HepG2 (cell line): ENCODE data around the gene AMIGO2. TPM values are rescaled to one million over a fixed set of nuclear protein-coding genes. Genes with fewer than 3 reads are reported as not detected.

Experiments
- ATAC-seq: fragments of 200-7000 bp; cut with Tn5 transposase; 3 replicates; pipeline ENCODE4 v1.9.1; 2020; ENCODE audit warnings: mild to moderate bottlenecking, moderate library complexity
- BruUV-seq: library from RNA; stranded (reverse); fragments of 400-500 nt; replicated peaks from 2 replicates; lab custom pipeline; 2021; lab: Mats Ljungman, UMichigan
- CTCF ChIA-PET: fragments of 300-600 bp; formaldehyde crosslinking; extraction: SDS; loops from one replicate; lab custom pipeline; 2021; ENCODE audit warnings: low total read pairs, inconsistent platforms, low intra/inter-chr PET ratio; lab: Yijun Ruan, JAX
- POLR2A ChIA-PET: fragments of 350-600 bp; sonication (Branson Sonifier 250); formaldehyde crosslinking; loops from one replicate; lab custom pipeline; 2020; ENCODE audit warnings: antibody characterized with exemption, inconsistent platforms; lab: Yijun Ruan, JAX
- DNase-seq: peaks from one replicate; pipeline ENCODE4 v3.0.0-alpha.2; 2015; ENCODE audit warnings: low spot score
- FAIRE-seq: peaks from 3 replicates; lab custom pipeline; 2011; peaks lifted over from hg19 to GRCh38; lab: Jason Lieb, UNC
- H2AFZ ChIP-seq: one replicate; pipeline ENCODE4 v1.6.1; 2011; ENCODE audit warnings: low read length, inconsistent platforms
- H3K27ac ChIP-seq: fragments of 300-600 bp; 3 replicates; pipeline ENCODE4 v1.8.0; 2011; ENCODE audit warnings: mixed run types, mild to moderate bottlenecking, mixed read lengths, low read length, inconsistent platforms; ENCODE audit not compliant: insufficient read depth; ENCODE audit errors: extremely low read length
- H3K27me3 ChIP-seq, 2 experiments: fragments of 200-600 bp in 1 of 2; 2 replicates in 1 of 2; 3 replicates in 1 of 2; pipeline versions ENCODE4 v1.6.0 to v1.8.0; 2011; ENCODE audit warnings: low read length in 2 of 2, mild to moderate bottlenecking in 2 of 2, moderate library complexity in 2 of 2, inconsistent platforms in 1 of 2; ENCODE audit not compliant: insufficient read depth in 2 of 2, control insufficient read depth in 1 of 2
- H3K36me3 ChIP-seq, 2 experiments: fragments of 200-600 bp in 1 of 2; replicated peaks in 1 of 2; 2 replicates in 1 of 2; 3 replicates in 1 of 2; pipeline versions ENCODE4 v1.5.1 to v1.8.0; 2011; ENCODE audit warnings: low read length in 2 of 2, inconsistent platforms in 1 of 2; ENCODE audit not compliant: insufficient read depth in 2 of 2, control insufficient read depth in 1 of 2
- H3K4me1 ChIP-seq: 2 replicates; pipeline ENCODE4 v1.5.1; 2012; ENCODE audit warnings: low read length, inconsistent platforms; ENCODE audit not compliant: insufficient read depth
- H3K4me2 ChIP-seq: 2 replicates; pipeline ENCODE4 v1.6.0; 2011; ENCODE audit warnings: low read depth, low read length, inconsistent platforms
- H3K4me3 ChIP-seq, 3 experiments: fragments of 200-600 bp in 1 of 3; sonication (generic), shearing (Covaris generic) in 1 of 3; replicated peaks in 1 of 3; 2 replicates each; pipeline ENCODE4 v1.5.1; 2011 to 2016; ENCODE audit warnings: low read length in 3 of 3, inconsistent platforms in 2 of 3, low read depth in 2 of 3, mild to moderate bottlenecking in 2 of 3, control low read depth in 1 of 3, mixed read lengths in 1 of 3; ENCODE audit not compliant: insufficient read depth in 1 of 3
- H3K79me2 ChIP-seq: one replicate; pipeline ENCODE4 v1.6.1; 2011; ENCODE audit warnings: low read length, inconsistent platforms; ENCODE audit not compliant: insufficient read depth
- H3K9ac ChIP-seq: 2 replicates; pipeline ENCODE4 v1.6.0; 2011; ENCODE audit warnings: mild to moderate bottlenecking, low read depth, low read length, inconsistent platforms; ENCODE audit not compliant: insufficient read depth
- H3K9me3 ChIP-seq: 2 replicates; pipeline ENCODE4 v1.5.1; 2012; ENCODE audit warnings: mild to moderate bottlenecking, low read length
- H4K20me1 ChIP-seq: 2 replicates; pipeline ENCODE4 v1.6.0; 2011; ENCODE audit warnings: inconsistent platforms, mild to moderate bottlenecking, low read length, moderate library complexity; ENCODE audit not compliant: insufficient read depth
- FOXK2 ChIP-seq: fragments of 450-650 bp; IDR thresholded peaks from 2 replicates; pipeline ENCODE4 v1.6.1; 2016
- FOXP1 ChIP-seq, 2 experiments: fragments of 450-650 bp in 1 of 2; IDR thresholded peaks; 2 replicates each; pipeline ENCODE4 v1.6.1; 2017 to 2018; ENCODE audit warnings: antibody characterized with exemption in 1 of 2
- MTA3 ChIP-seq: sonication (generic); formaldehyde crosslinking; IDR thresholded peaks from 2 replicates; pipeline ENCODE4 v1.4.0; 2020; ENCODE audit warnings: missing genetic modification reagents
- NFRKB ChIP-seq: fragments of 450-650 bp; IDR thresholded peaks from 2 replicates; pipeline ENCODE4 v1.6.1; 2017
- ZMYM3 ChIP-seq: sonication (generic); formaldehyde crosslinking; IDR thresholded peaks from 2 replicates; pipeline ENCODE4 v1.5.1; 2020; ENCODE audit warnings: mild to moderate bottlenecking, missing genetic modification reagents
- ZNF333 ChIP-seq: sonication (generic); formaldehyde crosslinking; IDR thresholded peaks from 2 replicates; pipeline ENCODE4 v1.4.0; 2020; ENCODE audit warnings: mild to moderate bottlenecking, missing genetic modification reagents, borderline replicate concordance
- ZNF468 ChIP-seq: sonication (generic); formaldehyde crosslinking; IDR thresholded peaks from 2 replicates; pipeline ENCODE4 v1.8.0; 2022; ENCODE audit warnings: mild to moderate bottlenecking, moderate library complexity, missing genetic modification reagents
- ZNF672 ChIP-seq: sonication (generic); formaldehyde crosslinking; IDR thresholded peaks from 2 replicates; pipeline ENCODE4 v1.8.1; 2022; ENCODE audit warnings: missing genetic modification reagents
- WGBS: methylation state at CpG from one replicate; pipeline ENCODE4 v1.1.6; 2017; ENCODE audit warnings: low lambda C conversion rate; 5-methylcytosine and 5-hydroxymethylcytosine counted together
- in situ Hi-C: cut with HindIII; loops from 2 replicates; pipeline ENCODE4 v1.10.0; 2017; ENCODE audit warnings: low pct_unique_long_range_greater_than_20kb; ENCODE audit not compliant: extremely low pct_ligation_motif_present
- intact Hi-C: fragments of 100-400 bp; cut with micrococcal nuclease; formaldehyde crosslinking; loops from one replicate; pipeline ENCODE4 v1.10.0; 2022; ENCODE audit not compliant: unreplicated experiment
- polyA plus RNA-seq, 8 experiments: library from polyadenylated mRNA; depleted of rRNA in 3 of 8; stranded (reverse) in 7 of 8; unstranded in 1 of 8; fragments of >200 nt; fragmentation: Illumina TruSeq in 4 of 8; extraction: Trizol in 4 of 8; gene quantifications; 2 replicates each; pipeline versions ENCODE4 v1.2.1 to v1.2.3, GENCODE V29; 2011 to 2016; ENCODE audit warnings: low read depth in 4 of 8, missing spikeins in 1 of 8, mixed read lengths in 1 of 8; ENCODE audit not compliant: insufficient read depth in 1 of 8
- total RNA-seq, 5 experiments: library from RNA; depleted of rRNA; stranded (reverse); fragments of >200 nt; fragmentation: Illumina TruSeq; extraction: Trizol; gene quantifications; 2 replicates each; pipeline ENCODE4 v1.2.3, GENCODE V29; 2016; ENCODE audit warnings: low read depth in 1 of 5
- TF ChIP-seq, protein P1 (sequence below): sonication (generic); formaldehyde crosslinking; IDR thresholded peaks from 2 replicates; pipeline ENCODE4 v1.4.0; 2020; ENCODE audit warnings: missing genetic modification reagents

The AMIGO2 gene
- total and polyA plus RNA-seq, 2 of the 13 experiments (the other 11 are each of a cell fraction or from before 2014, with no cell fraction given): not detected

DNA sequence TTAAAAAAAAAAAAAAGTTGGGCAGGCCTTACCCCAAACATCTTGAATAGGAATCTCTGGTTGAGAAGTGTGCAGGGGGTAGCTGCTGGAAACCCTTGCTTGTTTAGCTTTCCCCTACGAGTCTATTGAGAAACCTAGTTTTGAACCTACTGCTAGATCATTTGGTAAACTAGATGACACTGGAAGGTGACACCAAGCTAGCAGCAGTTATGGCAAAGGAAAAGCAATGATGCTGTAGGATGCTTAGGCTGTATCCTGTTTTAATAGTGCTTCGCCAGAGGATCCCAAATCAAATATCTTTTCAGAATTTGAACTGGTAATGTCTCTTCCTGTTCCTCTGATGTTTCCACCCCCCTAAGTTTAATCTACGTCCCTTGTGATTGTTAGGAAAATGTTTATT is 5.8 kb downstream of the AMIGO2 start:
- 13% methylated on average over 3 of the region's 3 CpGs for WGBS
- POLR2A ChIA-PET: no interaction called here
- H3K27ac ChIP-seq: no peak overlapping the region
- DNase-seq (no peak), ATAC-seq (no peak), FAIRE-seq (no peak)
- no TSS peak for BruUV-seq
- no peaks in the 10 kb centered on the region for H3K36me3 ChIP-seq
- no peak overlapping the region for H3K4me3 ChIP-seq
- H3K4me1 ChIP-seq: 0 out of 2 replicates have a peak, but pooled peaks cover 1% of the 10 kb centered on the region
- intact Hi-C loops: loop anchor here (2.0 kb wide), 1 partner anchor 233 kb away; no protein-coding TSS in a partner anchor
- H3K4me2 ChIP-seq: no peak overlapping the region
- CTCF ChIA-PET: no interaction called here
- in situ Hi-C loops: no loop called here
- H3K27me3 ChIP-seq: peaks cover 1 to 19% of the 10 kb centered on the region in 2 experiments; a peak in 4 of 5 replicates
- TF ChIP-seq FOXK2 (no peak), ZNF333 (CRISPR knock-in tag) (no peak), NFRKB (no peak), ZMYM3 (no peak), ZNF468 (CRISPR knock-in tag) (no peak), FOXP1 (IDR thresholded peaks at IDR 0.05) (no peak), FOXP1 (CRISPR knock-in tag; IDR thresholded peaks at IDR 0.05) (no peak), MTA3 (CRISPR knock-in tag) (no peak), ZNF672 (CRISPR knock-in tag) (no peak)
- TF ChIP-seq, protein P1, sequence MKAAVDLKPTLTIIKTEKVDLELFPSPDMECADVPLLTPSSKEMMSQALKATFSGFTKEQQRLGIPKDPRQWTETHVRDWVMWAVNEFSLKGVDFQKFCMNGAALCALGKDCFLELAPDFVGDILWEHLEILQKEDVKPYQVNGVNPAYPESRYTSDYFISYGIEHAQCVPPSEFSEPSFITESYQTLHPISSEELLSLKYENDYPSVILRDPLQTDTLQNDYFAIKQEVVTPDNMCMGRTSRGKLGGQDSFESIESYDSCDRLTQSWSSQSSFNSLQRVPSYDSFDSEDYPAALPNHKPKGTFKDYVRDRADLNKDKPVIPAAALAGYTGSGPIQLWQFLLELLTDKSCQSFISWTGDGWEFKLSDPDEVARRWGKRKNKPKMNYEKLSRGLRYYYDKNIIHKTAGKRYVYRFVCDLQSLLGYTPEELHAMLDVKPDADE (CRISPR knock-in tag): no peak
- H3K79me2 ChIP-seq: no peaks in the 10 kb centered on the region
- H2AFZ ChIP-seq: no peak overlapping the region
- no peaks in the 10 kb centered on the region for H4K20me1 ChIP-seq
- H3K9me3 ChIP-seq: no peaks in the 10 kb centered on the region
- H3K9ac ChIP-seq: no peak overlapping the region
